GM12864 (cell line): ENCODE results near the gene PAX1.

Experiments used
- DNase-seq: peaks from one replicate; pipeline ENCODE4 v3.0.0-alpha.2; 2011; ENCODE audit warnings: low read depth
- H3K4me3 ChIP-seq: 2 replicates; pipeline ENCODE4 v1.5.1; 2011; ENCODE audit warnings: mild to moderate bottlenecking, low read depth, low read length, control low read depth
- TF ChIP-seq, protein P1 (sequence below): IDR thresholded peaks from 2 replicates; pipeline ENCODE4 v1.5.1; 2011; ENCODE audit warnings: low read depth, mild to moderate bottlenecking, moderate library complexity, low read length, control low read depth, inconsistent platforms; ENCODE audit errors: missing control alignments

PAX1 gene

DNA sequence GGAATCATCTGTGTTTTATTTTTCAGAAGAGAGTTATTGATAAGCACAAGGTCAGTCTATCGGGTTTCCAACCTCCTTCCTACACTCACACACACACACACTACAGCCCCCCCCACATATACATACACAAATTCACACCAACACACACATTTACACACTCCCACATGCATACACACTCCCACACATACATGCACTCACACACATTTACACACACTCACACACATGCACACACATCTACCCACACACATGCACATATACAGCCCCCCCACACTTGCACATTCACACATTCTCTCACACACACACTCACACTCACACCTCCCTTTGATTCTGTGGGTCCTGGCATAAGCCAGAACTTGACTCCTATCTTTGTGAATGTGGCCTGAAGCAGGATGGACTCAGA, 34.5 kb upstream of the PAX1 start:
- no peak overlapping the region for H3K4me3 ChIP-seq
- DNase-seq = no peak
- TF ChIP-seq, protein P1, sequence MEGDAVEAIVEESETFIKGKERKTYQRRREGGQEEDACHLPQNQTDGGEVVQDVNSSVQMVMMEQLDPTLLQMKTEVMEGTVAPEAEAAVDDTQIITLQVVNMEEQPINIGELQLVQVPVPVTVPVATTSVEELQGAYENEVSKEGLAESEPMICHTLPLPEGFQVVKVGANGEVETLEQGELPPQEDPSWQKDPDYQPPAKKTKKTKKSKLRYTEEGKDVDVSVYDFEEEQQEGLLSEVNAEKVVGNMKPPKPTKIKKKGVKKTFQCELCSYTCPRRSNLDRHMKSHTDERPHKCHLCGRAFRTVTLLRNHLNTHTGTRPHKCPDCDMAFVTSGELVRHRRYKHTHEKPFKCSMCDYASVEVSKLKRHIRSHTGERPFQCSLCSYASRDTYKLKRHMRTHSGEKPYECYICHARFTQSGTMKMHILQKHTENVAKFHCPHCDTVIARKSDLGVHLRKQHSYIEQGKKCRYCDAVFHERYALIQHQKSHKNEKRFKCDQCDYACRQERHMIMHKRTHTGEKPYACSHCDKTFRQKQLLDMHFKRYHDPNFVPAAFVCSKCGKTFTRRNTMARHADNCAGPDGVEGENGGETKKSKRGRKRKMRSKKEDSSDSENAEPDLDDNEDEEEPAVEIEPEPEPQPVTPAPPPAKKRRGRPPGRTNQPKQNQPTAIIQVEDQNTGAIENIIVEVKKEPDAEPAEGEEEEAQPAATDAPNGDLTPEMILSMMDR = no peak

DNA sequence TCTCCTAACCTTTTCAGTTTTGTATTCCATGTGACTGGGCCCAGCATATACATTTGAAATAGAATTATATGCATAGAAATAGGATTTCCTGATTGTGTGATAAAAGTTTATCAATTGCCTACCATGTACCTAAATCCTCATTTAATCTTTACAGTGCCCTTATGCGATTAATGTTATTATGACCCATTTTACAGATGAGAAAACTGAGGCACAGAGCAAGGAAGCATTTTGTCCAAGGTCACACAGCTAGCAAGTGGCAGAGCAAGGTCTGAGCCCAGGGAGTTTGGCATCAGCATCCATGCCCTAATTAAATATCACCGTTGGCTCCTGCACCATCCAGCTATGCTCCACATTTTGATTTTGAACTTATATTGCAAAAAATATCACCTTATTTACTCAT, 28.2 kb upstream of the PAX1 start:
- DNase-seq = no peak
- no peak overlapping the region for H3K4me3 ChIP-seq
- TF ChIP-seq, protein P1 = no peak

DNA sequence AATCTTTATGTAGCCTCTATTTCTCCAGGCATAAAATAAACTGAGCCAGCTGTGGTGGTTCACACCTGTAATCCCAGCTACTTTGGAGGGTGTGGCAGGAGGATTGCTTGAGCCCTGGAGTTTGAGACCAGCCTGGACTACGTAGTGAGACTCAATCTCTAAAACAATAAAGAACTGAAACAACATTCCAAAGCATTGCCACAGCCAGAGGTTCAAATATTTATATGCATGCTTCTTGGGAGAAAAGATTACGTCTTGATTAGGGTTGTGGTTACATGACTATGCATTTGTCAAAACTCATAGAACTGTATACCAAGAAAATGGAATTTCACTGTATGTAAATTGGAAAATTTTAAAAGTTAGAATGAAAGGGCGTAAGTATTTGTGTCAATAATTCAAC, 27.7 kb upstream of the PAX1 start:
- TF ChIP-seq, protein P1 = no peak
- no peak overlapping the region for H3K4me3 ChIP-seq
- DNase-seq = no peak

DNA sequence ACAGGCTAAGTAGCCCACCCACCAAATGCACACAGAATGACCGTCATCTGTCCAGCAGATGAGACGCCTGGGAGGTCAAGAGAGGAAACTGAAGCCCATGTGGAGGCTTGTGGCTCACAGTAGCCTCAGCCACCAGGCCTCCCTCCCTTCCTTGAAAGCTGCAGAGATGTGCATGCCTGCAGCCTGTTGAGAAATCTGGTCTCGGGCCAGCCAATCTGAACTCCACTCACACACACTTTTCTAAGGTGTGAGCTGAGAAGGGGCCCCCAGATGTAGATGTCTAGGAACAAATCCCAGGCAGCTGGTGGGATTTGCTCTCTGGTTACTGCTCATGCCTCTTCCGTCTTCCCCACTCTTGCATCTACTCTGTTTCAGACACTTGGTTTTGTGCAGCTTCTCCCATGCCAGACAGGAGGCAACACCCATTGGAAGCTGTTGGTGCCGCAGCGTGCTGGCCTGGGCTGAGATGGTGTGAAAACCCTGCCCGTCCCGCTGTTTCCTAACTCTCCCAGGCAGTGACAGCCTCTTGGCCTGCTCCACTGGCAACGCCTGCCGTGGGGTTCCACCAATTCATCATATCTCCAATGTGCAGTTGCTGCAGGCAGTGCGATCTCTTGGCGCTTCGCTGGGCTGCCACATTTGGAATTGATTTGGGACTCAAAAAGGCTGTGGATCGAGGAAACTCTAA, 24.1 kb upstream of the PAX1 start:
- DNase-seq = no peak
- TF ChIP-seq, protein P1 = no peak
- H3K4me3 ChIP-seq = no peak overlapping the region

DNA sequence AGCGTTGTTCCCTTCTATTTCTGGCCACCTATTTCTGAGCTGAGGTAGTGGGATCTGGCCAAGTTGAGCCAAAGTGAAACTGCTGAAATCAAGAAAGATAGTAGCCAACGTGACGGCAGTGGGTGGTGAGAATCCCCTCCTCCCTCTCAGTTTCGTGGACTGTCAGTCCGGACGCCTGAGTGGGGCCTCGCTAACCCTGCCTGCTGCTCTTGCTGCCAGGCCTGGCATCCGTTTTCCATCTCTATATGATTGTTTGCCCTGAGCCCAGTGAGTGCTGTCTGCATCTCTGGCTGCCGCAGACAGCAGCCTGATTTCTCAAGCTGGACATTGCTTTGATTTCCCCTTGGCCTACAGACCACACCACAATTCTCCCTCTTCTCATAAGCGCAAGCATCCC, 23.5 kb upstream of the PAX1 start:
- DNase-seq = no peak
- TF ChIP-seq, protein P1 = no peak
- H3K4me3 ChIP-seq = no peak overlapping the region

DNA sequence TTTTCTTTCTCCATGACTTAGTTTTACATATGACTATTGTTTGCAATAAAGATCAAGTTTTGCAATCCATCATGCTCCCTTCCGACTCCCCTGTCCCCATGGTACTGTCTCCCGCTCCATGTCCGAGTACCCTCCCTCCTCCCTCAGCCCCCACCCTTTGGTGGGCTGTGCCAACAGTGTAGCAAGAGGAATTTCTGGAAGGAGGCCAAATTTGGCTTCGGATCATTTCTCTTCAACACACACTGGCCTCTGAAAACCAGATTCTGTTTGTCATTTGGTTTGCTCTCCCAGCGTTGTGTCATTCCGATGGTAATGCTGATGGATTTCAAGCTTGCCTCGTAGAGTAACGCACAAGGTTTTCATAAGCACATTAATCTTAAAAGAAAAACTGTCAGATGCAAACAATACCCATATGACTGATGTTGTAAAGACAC, 22.9 kb upstream of the PAX1 start:
- TF ChIP-seq, protein P1 = no peak
- no peak overlapping the region for H3K4me3 ChIP-seq
- no peak for DNase-seq

DNA sequence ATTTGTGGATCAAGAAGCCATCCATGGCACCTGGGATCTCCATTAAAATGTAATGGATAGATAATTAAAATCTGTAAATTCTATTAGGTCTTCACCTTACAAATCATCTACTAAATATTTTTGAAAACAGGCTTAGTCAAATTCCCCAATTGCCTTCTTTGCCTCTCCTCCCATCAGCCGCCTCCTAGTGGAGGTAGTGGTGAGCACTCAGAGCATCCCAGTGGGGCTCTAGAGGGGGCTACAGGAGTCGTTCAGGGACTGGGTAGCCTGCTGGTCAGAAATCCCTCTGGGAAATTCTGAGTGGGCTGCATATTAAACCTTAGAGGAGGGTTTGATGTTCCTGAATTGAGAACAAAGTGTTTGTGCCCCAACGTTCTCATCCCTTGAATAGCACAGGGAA, 20.8 kb upstream of the PAX1 start:
- DNase-seq = no peak
- TF ChIP-seq, protein P1 = no peak
- H3K4me3 ChIP-seq = no peak overlapping the region
